Measurements from ENCODE around the gene DMTF1. TPM values are rescaled to one million over a fixed set of nuclear protein-coding genes. Genes with fewer than 3 reads are reported as not detected.

Gene DMTF1
- total and polyA plus RNA-seq, 2 of the 8 experiments (the other 6 are each of a cell fraction or from before 2014, with no cell fraction given) = 86.0 to 115 TPM

- TF ChIP-seq BCL11A (IDR thresholded peaks at IDR 0.05; ENCODE audit: low read depth in 2 of 2, low read length in 2 of 2) = no peak
- TF ChIP-seq EP300 (IDR thresholded peaks at IDR 0.05; ENCODE audit: borderline replicate concordance in 1 of 2, low read depth in 2 of 2, low read length in 2 of 2) = peak in 1 of 2 experiments; percentile 67; a peak in 1 of 3 replicates
- no peak for TF ChIP-seq FOSL1 (IDR thresholded peaks at IDR 0.05; ENCODE audit: insufficient read depth, low read depth, low read length)
- no peak for TF ChIP-seq SAP30 (IDR thresholded peaks at IDR 0.05; ENCODE audit: insufficient read depth, insufficient replicate concordance, low read length)
- peak; percentile 93 for TF ChIP-seq RBBP5 (IDR thresholded peaks at IDR 0.05; ENCODE audit: borderline replicate concordance, low read depth, low read length)
- TF ChIP-seq MAX (IDR thresholded peaks at IDR 0.05) = peak; percentile 38
- TF ChIP-seq YY1 (IDR thresholded peaks at IDR 0.05; ENCODE audit: low read depth, low read length) = peak; percentile 97
- 0 out of 2 replicates have a peak, but pooled peaks have one; percentile 33 for TF ChIP-seq E2F6 (IDR thresholded peaks at IDR 0.05)
- peak in 1 of 2 experiments; percentile 43; a peak in 1 of 4 replicates for TF ChIP-seq HDAC2 (IDR thresholded peaks at IDR 0.05; ENCODE audit: borderline replicate concordance in 1 of 2, low read depth in 2 of 2, low read length in 2 of 2)
- peak; percentile 70 for TF ChIP-seq TAF7 (optimal IDR thresholded peaks at IDR 0.05; ENCODE audit: borderline replicate concordance, low read depth, low read length)
- TF ChIP-seq TAF1 (IDR thresholded peaks at IDR 0.05; ENCODE audit: low read depth, low read length) = peak; percentile 96
- peak; percentile 83 for TF ChIP-seq CEBPB (IDR thresholded peaks at IDR 0.05; ENCODE audit: low read depth, low read length)
- peak; percentile 94 for TF ChIP-seq TEAD4 (IDR thresholded peaks at IDR 0.05; ENCODE audit: low read depth, low read length)
- peak; percentile 94 for TF ChIP-seq PHF8 (conservative IDR thresholded peaks at IDR 0.05; ENCODE audit: low read depth, low read length)
- no peak for TF ChIP-seq HDAC6 (IDR thresholded peaks at IDR 0.05; ENCODE audit: low read depth, low read length)
- TF ChIP-seq KDM4A (IDR thresholded peaks at IDR 0.05; ENCODE audit: low read depth, low read length, severe bottlenecking) = peak; percentile 78
- TF ChIP-seq EZH2 (IDR thresholded peaks at IDR 0.05; ENCODE audit: low read depth, low read length, severe bottlenecking) = no peak
- no peak for TF ChIP-seq SIX5 (IDR thresholded peaks at IDR 0.05; ENCODE audit: low read depth, low read length)
- no peak for TF ChIP-seq CBX5 (IDR thresholded peaks at IDR 0.05; ENCODE audit: low read depth, low read length)
- peak; percentile 93 for TF ChIP-seq CREB1 (IDR thresholded peaks at IDR 0.05)
- TF ChIP-seq GTF2F1 (IDR thresholded peaks at IDR 0.05; ENCODE audit: borderline replicate concordance, low read depth, low read length) = peak; percentile 76; the same call in 1 of the 2 replicates
- peak; percentile 87 to 94 for TF ChIP-seq POLR2A (IDR thresholded peaks at IDR 0.05; ENCODE audit: control extremely low read depth in 1 of 2, low read depth in 2 of 2, low read length in 2 of 2)
- TF ChIP-seq CTBP2 (IDR thresholded peaks at IDR 0.05; ENCODE audit: borderline replicate concordance, insufficient read depth, insufficient read length, low read length) = no peak
These were observed at the start of gene DMTF1 (continued) for GRCh38 chr7:87152112-87152896.
